IMR-90 (cell line): ENCODE data around the gene OAF. TPM values are rescaled to one million over a fixed set of nuclear protein-coding genes. Genes with fewer than 3 reads are reported as not detected.

Experiments
- ATAC-seq: fragments of 200-7000 bp; cut with Tn5 transposase; 2 replicates; pipeline ENCODE4 v1.9.1; 2020; ENCODE audit warnings: low read depth, mild to moderate bottlenecking, moderate library complexity
- BruUV-seq: library from RNA; stranded (reverse); fragments of 400-500 nt; replicated peaks from 2 replicates; lab custom pipeline; 2021; lab: Mats Ljungman, UMichigan
- CTCF ChIA-PET: fragments of 300-600 bp; formaldehyde crosslinking; extraction: SDS; loops from one replicate; lab custom pipeline; 2021; ENCODE audit warnings: antibody characterized with exemption; lab: Yijun Ruan, JAX
- POLR2A ChIA-PET: fragments of 300-600 bp; sonication (Branson Sonifier 250); formaldehyde crosslinking; loops from one replicate; lab custom pipeline; 2022; ENCODE audit warnings: antibody characterized with exemption; ENCODE audit not compliant: unreplicated experiment; lab: Charles Lee
- DNase-seq: peaks from one replicate; pipeline ENCODE4 v3.0.0; 2013
- H2AFZ ChIP-seq: replicated peaks from 2 replicates; pipeline ENCODE3; 2013; ENCODE audit warnings: low read length, mild to moderate bottlenecking; ENCODE audit not compliant: poor library complexity
- H2AK5ac ChIP-seq: 2 replicates; pipeline ENCODE4 v1.6.1; 2013; ENCODE audit warnings: low read depth, low read length, inconsistent platforms
- H2AK9ac ChIP-seq: replicated peaks from 2 replicates; pipeline ENCODE3; 2013; ENCODE audit warnings: mild to moderate bottlenecking, low read depth, low read length, moderate library complexity; ENCODE audit not compliant: poor library complexity
- H2BK120ac ChIP-seq: 2 replicates; pipeline ENCODE4 v1.6.1; 2013; ENCODE audit warnings: low read depth, low read length, inconsistent platforms
- H2BK15ac ChIP-seq: 3 replicates; pipeline ENCODE4 v1.6.1; 2013; ENCODE audit warnings: low read depth, low read length, inconsistent platforms
- H2BK20ac ChIP-seq: 2 replicates; pipeline ENCODE4 v1.6.1; 2013; ENCODE audit warnings: low read depth, mild to moderate bottlenecking, inconsistent platforms, low read length, moderate library complexity
- H2BK5ac ChIP-seq: 2 replicates; pipeline ENCODE4 v1.6.1; 2013; ENCODE audit warnings: mild to moderate bottlenecking, low read depth, low read length, inconsistent platforms; ENCODE audit not compliant: poor library complexity, severe bottlenecking
- H3K14ac ChIP-seq: replicated peaks from 2 replicates; pipeline ENCODE4 v1.6.1; 2013; ENCODE audit warnings: low read depth, low read length, inconsistent platforms
- H3K18ac ChIP-seq: 2 replicates; pipeline ENCODE4 v1.6.1; 2013; ENCODE audit warnings: low read depth, low read length, control low read depth
- H3K23ac ChIP-seq: 2 replicates; pipeline ENCODE4 v1.6.1; 2013; ENCODE audit warnings: low read depth, low read length, inconsistent platforms
- H3K27ac ChIP-seq: 2 replicates; pipeline ENCODE4 v1.5.1; 2013; ENCODE audit warnings: mild to moderate bottlenecking, control low read depth, low read length; ENCODE audit not compliant: insufficient read depth
- H3K27me3 ChIP-seq: 2 replicates; pipeline ENCODE4 v1.6.1; 2013; ENCODE audit warnings: low read length; ENCODE audit not compliant: control insufficient read depth, insufficient read depth
- H3K36me3 ChIP-seq: 2 replicates; pipeline ENCODE4 v1.6.1; 2013; ENCODE audit warnings: low read length, mixed read lengths; ENCODE audit not compliant: control insufficient read depth, insufficient read depth
- H3K4ac ChIP-seq: 2 replicates; pipeline ENCODE4 v1.6.1; 2013; ENCODE audit warnings: low read depth, low read length, inconsistent platforms
- H3K4me1 ChIP-seq: 2 replicates; pipeline ENCODE4 v1.6.1; 2013; ENCODE audit warnings: low read length, mixed read lengths; ENCODE audit not compliant: control insufficient read depth, insufficient read depth
- H3K4me2 ChIP-seq: 2 replicates; pipeline ENCODE4 v1.6.1; 2013; ENCODE audit warnings: low read depth, mild to moderate bottlenecking, control low read depth, low read length, moderate library complexity
- H3K4me3 ChIP-seq: 2 replicates; pipeline ENCODE4 v1.5.1; 2013; ENCODE audit warnings: low read depth, mild to moderate bottlenecking, control low read depth, low read length, moderate library complexity; ENCODE audit not compliant: insufficient read depth
- H3K56ac ChIP-seq: 2 replicates; pipeline ENCODE4 v1.6.1; 2013; ENCODE audit warnings: low read length, inconsistent platforms; ENCODE audit not compliant: insufficient read depth; ENCODE audit errors: extremely low read depth
- H3K79me1 ChIP-seq, 2 experiments: 2 replicates each; pipeline ENCODE4 v1.6.1; 2013; ENCODE audit warnings: low read length in 2 of 2, inconsistent platforms in 1 of 2, low read depth in 1 of 2
- H3K9ac ChIP-seq: 2 replicates; pipeline ENCODE4 v1.6.1; 2013; ENCODE audit warnings: low read depth, low read length, control low read depth
- H3K9me1 ChIP-seq: 2 replicates; pipeline ENCODE4 v1.6.1; 2013; ENCODE audit warnings: low read length, inconsistent platforms; ENCODE audit not compliant: insufficient read depth
- H3K9me3 ChIP-seq: 2 replicates; pipeline ENCODE4 v1.6.1; 2013; ENCODE audit warnings: low read length; ENCODE audit not compliant: control insufficient read depth, insufficient read depth
- H4K20me1 ChIP-seq: 2 replicates; pipeline ENCODE4 v1.6.1; 2013; ENCODE audit warnings: low read length, inconsistent platforms; ENCODE audit not compliant: insufficient read depth
- H4K5ac ChIP-seq: 2 replicates; pipeline ENCODE4 v1.6.1; 2013; ENCODE audit warnings: mild to moderate bottlenecking, low read depth, low read length, control low read depth
- H4K8ac ChIP-seq, 2 experiments: 2 replicates each; pipeline ENCODE4 v1.6.1; 2013; ENCODE audit warnings: low read depth in 2 of 2, low read length in 2 of 2, control low read depth in 1 of 2, inconsistent platforms in 1 of 2
- H4K91ac ChIP-seq: 2 replicates; pipeline ENCODE4 v1.6.1; 2013; ENCODE audit warnings: low read depth, low read length, inconsistent platforms; ENCODE audit not compliant: insufficient read depth
- BHLHE40 ChIP-seq: fragments of 150-350 bp; IDR thresholded peaks from 2 replicates; pipeline ENCODE4 v1.6.1; 2016; ENCODE audit warnings: mild to moderate bottlenecking, low read depth, low read length
- CEBPB ChIP-seq: IDR thresholded peaks from 2 replicates; pipeline ENCODE4 v1.6.1; 2012; ENCODE audit warnings: low read depth, low read length, improper control_type of control experiment
- CHD1 ChIP-seq: IDR thresholded peaks from 2 replicates; pipeline ENCODE4 v1.6.1; 2012; ENCODE audit warnings: low read depth, low read length, improper control_type of control experiment
- CTCF ChIP-seq: conservative IDR thresholded peaks from 2 replicates; pipeline ENCODE4 v1.5.1; 2012; ENCODE audit warnings: mild to moderate bottlenecking, low read depth, low read length, improper control_type of control experiment
- ELK1 ChIP-seq: fragments of 150-350 bp; IDR thresholded peaks from 2 replicates; pipeline ENCODE4 v1.6.1; 2016; ENCODE audit warnings: low read depth, mild to moderate bottlenecking, low read length, moderate library complexity, borderline replicate concordance
- FOS ChIP-seq: fragments of 150-350 bp; IDR thresholded peaks from 2 replicates; pipeline ENCODE4 v1.6.1; 2016; ENCODE audit warnings: low read depth, low read length
- MAFK ChIP-seq: IDR thresholded peaks from 2 replicates; pipeline ENCODE4 v1.6.1; 2012; ENCODE audit warnings: low read depth, low read length, improper control_type of control experiment
- MAZ ChIP-seq: IDR thresholded peaks from 2 replicates; pipeline ENCODE4 v1.6.1; 2012; ENCODE audit warnings: low read depth, mild to moderate bottlenecking, low read length, improper control_type of control experiment, moderate library complexity, borderline replicate concordance
- MXI1 ChIP-seq: IDR thresholded peaks from 2 replicates; pipeline ENCODE4 v1.6.1; 2012; ENCODE audit warnings: low read depth, mild to moderate bottlenecking, low read length, moderate library complexity, borderline replicate concordance
- NFE2L2 ChIP-seq: fragments of 150-350 bp; IDR thresholded peaks from 2 replicates; pipeline ENCODE4 v1.6.1; 2016; ENCODE audit warnings: low read depth, mild to moderate bottlenecking, low read length
- POLR2A ChIP-seq: IDR thresholded peaks from 2 replicates; pipeline ENCODE4 v1.6.1; 2012; ENCODE audit warnings: mild to moderate bottlenecking, low read depth, low read length
- RAD21 ChIP-seq: IDR thresholded peaks from 2 replicates; pipeline ENCODE4 v1.6.1; 2012; ENCODE audit warnings: low read length, improper control_type of control experiment
- RCOR1 ChIP-seq: IDR thresholded peaks from 2 replicates; pipeline ENCODE4 v1.6.1; 2012; ENCODE audit warnings: mild to moderate bottlenecking, low read length, improper control_type of control experiment; ENCODE audit not compliant: insufficient replicate concordance
- RFX5 ChIP-seq: IDR thresholded peaks from 2 replicates; pipeline ENCODE4 v1.8.0; 2012; ENCODE audit warnings: low read depth, mild to moderate bottlenecking, low read length, moderate library complexity
- SMC3 ChIP-seq: fragments of 150-350 bp; IDR thresholded peaks from 2 replicates; pipeline ENCODE4 v1.6.1; 2016; ENCODE audit warnings: low read depth, mild to moderate bottlenecking, antibody characterized with exemption, low read length, moderate library complexity
- USF2 ChIP-seq: fragments of 150-350 bp; IDR thresholded peaks from 2 replicates; pipeline ENCODE4 v1.6.1; 2017; ENCODE audit warnings: mild to moderate bottlenecking, antibody characterized with exemption, low read length, low read depth
- WGBS, 2 experiments: methylation state at CpG; one replicate each; pipeline versions ENCODE4 v1.1.5 to v1.1.7; 2013; ENCODE audit warnings: missing lambda C conversion rate in 2 of 2; ENCODE audit not compliant: insufficient read length in 1 of 2; ENCODE audit errors: extremely low coverage in 2 of 2; 5-methylcytosine and 5-hydroxymethylcytosine counted together
- dilution Hi-C: fragments of 300-500 bp; cut with HindIII; formaldehyde crosslinking; loops from one replicate; pipeline ENCODE4 v1.14.3; 2018; ENCODE audit warnings: low sequenced_read_pairs; ENCODE audit not compliant: unreplicated experiment
- in situ Hi-C: fragments of 300-500 bp; cut with MboI; formaldehyde crosslinking; loops from 3 replicates; pipeline ENCODE4 v1.14.3; 2019; ENCODE audit warnings: low sequenced_read_pairs, inconsistent platforms, mixed read lengths
- intact Hi-C: fragments of 100-400 bp; cut with micrococcal nuclease; formaldehyde crosslinking; loops from 2 replicates; pipeline ENCODE4 v1.10.0; 2022
- polyA plus RNA-seq, 3 experiments: library from polyadenylated mRNA; depleted of rRNA; stranded (reverse); fragments of >200 nt; gene quantifications; 2 replicates each; pipeline ENCODE4 v1.2.3, GENCODE V29; 2012; ENCODE audit warnings: low replicate concordance in 1 of 3
- total RNA-seq: library from RNA; depleted of rRNA; stranded (reverse); fragments of >200 nt; gene quantifications from 2 replicates; pipeline ENCODE4 v1.2.3, GENCODE V29; 2012

Gene OAF
- total and polyA plus RNA-seq, 2 of the 4 experiments (the other 2 are of a cell fraction): 9.9 to 42.0 TPM

DNA sequence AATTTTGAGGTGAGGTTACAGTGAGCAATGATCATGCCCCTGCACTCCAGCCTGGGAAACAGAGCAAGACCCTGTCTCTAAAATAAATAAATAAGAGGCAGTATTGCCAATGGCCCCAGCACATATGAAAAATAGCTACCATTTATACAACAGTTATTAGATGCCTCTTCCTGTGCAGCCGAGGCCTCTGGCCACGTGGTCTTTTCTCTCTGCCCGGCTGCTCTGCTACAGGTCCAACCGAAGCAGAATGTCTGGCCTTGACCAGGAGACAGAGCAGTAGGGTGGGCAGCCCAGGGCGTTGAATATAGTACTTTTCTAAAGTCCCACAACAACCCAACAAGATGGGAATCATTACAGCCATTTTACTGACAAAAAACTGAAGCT is 12.4 kb upstream of the OAF start:
- Histone ChIP-seq H3K27ac (no peak overlapping the region), H2BK20ac (no peak overlapping the region), H2BK120ac (no peak overlapping the region), H3K36me3 (no peaks in the 10 kb centered on the region), H2AFZ (no peak overlapping the region), H4K20me1 (no peaks in the 10 kb centered on the region), H2AK5ac (no peak overlapping the region), H3K23ac (no peak overlapping the region), H3K14ac (no peak overlapping the region), H3K4ac (no peak overlapping the region), H3K9me1 (no peaks in the 10 kb centered on the region), H4K8ac (no peak overlapping the region), H3K4me1 (no peaks in the 10 kb centered on the region), H3K4me3 (no peak overlapping the region), H3K79me1 (no peaks in the 10 kb centered on the region), H3K9me3 (no peaks in the 10 kb centered on the region), H3K27me3 (peaks cover 52% of the 10 kb centered on the region), H3K18ac (no peak overlapping the region), H2AK9ac (no peak overlapping the region), H4K91ac (no peak overlapping the region), H3K9ac (no peak overlapping the region), H2BK5ac (no peak overlapping the region), H3K56ac (no peak overlapping the region), H3K4me2 (no peak overlapping the region), H4K5ac (no peak overlapping the region), H2BK15ac (no peak overlapping the region)
- no peak for ATAC-seq
- ChIA-PET POLR2A (no interaction called here), CTCF (no interaction called here)
- TF ChIP-seq RFX5 (no peak), CHD1 (no peak), NFE2L2 (no peak), BHLHE40 (no peak), MXI1 (no peak), RCOR1 (no peak), CEBPB (no peak), ELK1 (no peak), FOS (no peak), RAD21 (no peak), MAFK (no peak), MAZ (no peak), POLR2A (no peak), USF2 (no peak), SMC3 (no peak), CTCF (no peak)
- in situ Hi-C loops: no loop called here
- dilution Hi-C loops: no loop called here
- BruUV-seq: no TSS peak
- intact Hi-C loops: no loop called here
- 20% methylated on average over 1 of the region's 5 CpGs; no CpG with 5 or more reads in 1 of the 2 experiments for WGBS, 2 experiments
- no peak for DNase-seq
